HCT116 (cell line): Measurements from ENCODE around the gene FCER2. TPM values are rescaled to one million over a fixed set of nuclear protein-coding genes. Genes with fewer than 3 reads are reported as not detected.
A peak's percentile ranks its signal among the peaks of the same experiment; 100 is the strongest.

ENCODE experiments used
- ATAC-seq: fragments of 200-7000 bp; cut with Tn5 transposase; 2 replicates; pipeline ENCODE4 v1.9.1; 2020; ENCODE audit warnings: mild to moderate bottlenecking, moderate library complexity
- BruUV-seq: library from RNA; stranded (reverse); fragments of 400-500 nt; replicated peaks from 2 replicates; lab custom pipeline; 2021; lab: Mats Ljungman, UMichigan
- CTCF ChIA-PET: fragments of 300-600 bp; sonication (Branson Sonifier 250); formaldehyde crosslinking; loops from one replicate; lab custom pipeline; 2021; ENCODE audit warnings: antibody characterized with exemption; lab: Charles Lee
- POLR2A ChIA-PET: fragments of 300-600, 350-600 bp; sonication (Branson Sonifier 250); formaldehyde crosslinking; loops from one replicate; lab custom pipeline; 2021; ENCODE audit warnings: antibody characterized with exemption; lab: Charles Lee
- RAD21 ChIA-PET, 2 experiments: fragments of 300-600 bp; sonication (Branson Sonifier 250); formaldehyde crosslinking; loops; one replicate each; lab custom pipeline; 2023; ENCODE audit warnings: low total read pairs in 2 of 2; ENCODE audit not compliant: uncharacterized antibody in 2 of 2, unreplicated experiment in 2 of 2, low non-redundant PET in 1 of 2; lab: Charles Lee
- DNase-seq: peaks from one replicate; pipeline ENCODE4 v3.0.0-alpha.2; 2010; ENCODE audit warnings: low read depth, low spot score
- H2AFZ ChIP-seq: fragments of 200-600 bp; shearing (Covaris generic), sonication (generic); 2 replicates; pipeline ENCODE4 v1.6.1; 2017; ENCODE audit warnings: low read depth, mixed run types, mixed read lengths, antibody characterized with exemption, low read length; ENCODE audit not compliant: poor library complexity, severe bottlenecking
- H3K27ac ChIP-seq: 2 replicates; pipeline ENCODE4 v1.5.1; 2012; ENCODE audit warnings: low read depth, low read length
- H3K27me3 ChIP-seq: fragments of 200-600 bp; sonication (generic); 2 replicates; pipeline ENCODE4 v1.6.1; 2016; ENCODE audit warnings: mixed run types, low read length, mixed read lengths; ENCODE audit not compliant: insufficient read depth
- H3K36me3 ChIP-seq, 2 experiments: fragments of 200-500 bp in 1 of 2; fragments of 200-600 bp in 1 of 2; sonication (Bioruptor generic) in 1 of 2; sonication (generic) in 1 of 2; 2 replicates each; pipeline versions ENCODE4 v1.5.1 to v1.6.1; 2014 to 2016; ENCODE audit warnings: low read length in 2 of 2, inconsistent platforms in 1 of 2, mixed read lengths in 1 of 2, mixed run types in 1 of 2; ENCODE audit not compliant: insufficient read depth in 2 of 2, control insufficient read depth in 1 of 2
- H3K4me1 ChIP-seq, 2 experiments: fragments of 200-600 bp in 1 of 2; sonication (generic) in 1 of 2; 2 replicates each; pipeline versions ENCODE4 v1.5.1 to v1.6.1; 2012 to 2017; ENCODE audit warnings: low read length in 2 of 2, inconsistent platforms in 1 of 2, mild to moderate bottlenecking in 1 of 2, mixed read lengths in 1 of 2, mixed run types in 1 of 2, moderate library complexity in 1 of 2; ENCODE audit not compliant: insufficient read depth in 2 of 2, control insufficient read depth in 1 of 2
- H3K4me2 ChIP-seq: fragments of 200-600 bp; sonication (generic); 2 replicates; pipeline ENCODE4 v1.6.1; 2017; ENCODE audit warnings: mixed run types, low read length, mixed read lengths
- H3K4me3 ChIP-seq, 2 experiments: fragments of 200-600 bp in 1 of 2; sonication (generic) in 1 of 2; replicated peaks in 1 of 2; 2 replicates each; pipeline ENCODE4 v1.5.1; 2011 to 2016; ENCODE audit warnings: low read length in 2 of 2, control low read depth in 1 of 2, low read depth in 1 of 2, mild to moderate bottlenecking in 1 of 2, mixed read lengths in 1 of 2, mixed run types in 1 of 2
- H3K79me2 ChIP-seq: fragments of 200-600 bp; sonication (generic); 2 replicates; pipeline ENCODE4 v1.6.1; 2017; ENCODE audit warnings: mild to moderate bottlenecking, mixed run types, low read length, moderate library complexity, mixed read lengths; ENCODE audit not compliant: insufficient read depth
- H3K9ac ChIP-seq: fragments of 200-600 bp; sonication (generic); 2 replicates; pipeline ENCODE4 v1.6.1; 2016; ENCODE audit warnings: low read length, mixed read lengths
- H3K9me2 ChIP-seq: fragments of 200-600 bp; sonication (generic), shearing (Covaris generic); 2 replicates; pipeline ENCODE4 v1.6.1; 2017; ENCODE audit warnings: mixed run types, mild to moderate bottlenecking, moderate library complexity; ENCODE audit not compliant: insufficient read depth
- H3K9me3 ChIP-seq, 2 experiments: fragments of 200-500 bp in 1 of 2; fragments of 200-600 bp in 1 of 2; sonication (Bioruptor generic) in 1 of 2; sonication (generic) in 1 of 2; 2 replicates each; pipeline ENCODE4 v1.6.1; 2014 to 2017; ENCODE audit warnings: low read length in 2 of 2, mixed read lengths in 2 of 2, inconsistent platforms in 1 of 2, low read depth in 1 of 2, mild to moderate bottlenecking in 1 of 2, mixed run types in 1 of 2, moderate library complexity in 1 of 2; ENCODE audit not compliant: control insufficient read depth in 1 of 2, insufficient read depth in 1 of 2
- H4K20me1 ChIP-seq: fragments of 200-600 bp; sonication (generic), shearing (Covaris generic); 2 replicates; pipeline ENCODE4 v1.6.1; 2017; ENCODE audit warnings: mixed run types, mild to moderate bottlenecking, moderate library complexity; ENCODE audit not compliant: insufficient read depth
- CBX3 ChIP-seq: IDR thresholded peaks from 2 replicates; pipeline ENCODE4 v1.6.1; 2012; ENCODE audit warnings: low read depth
- CTCF ChIP-seq, 3 experiments: fragments of 200-600 bp in 1 of 3; sonication (generic) in 1 of 3; IDR thresholded peaks in 2 of 3; conservative IDR thresholded peaks in 1 of 3; 2 replicates each; pipeline ENCODE4 v1.5.1; 2012 to 2017; ENCODE audit warnings: low read depth in 2 of 3, low read length in 2 of 3, antibody characterized with exemption in 1 of 3, borderline replicate concordance in 1 of 3, control low read depth in 1 of 3, mild to moderate bottlenecking in 1 of 3, mixed read lengths in 1 of 3, mixed run types in 1 of 3, moderate library complexity in 1 of 3; ENCODE audit not compliant: insufficient read depth in 1 of 3
- EZH2 ChIP-seq: fragments of 200-600 bp; sonication (generic); IDR thresholded peaks from 2 replicates; pipeline ENCODE4 v1.6.1; 2017; ENCODE audit warnings: antibody characterized with exemption, mixed run types
- EZH2phosphoT487 ChIP-seq: fragments of 200-600 bp; IDR thresholded peaks from 2 replicates; pipeline ENCODE4 v1.6.1; 2018; ENCODE audit warnings: antibody characterized with exemption, borderline replicate concordance
- MAX ChIP-seq: IDR thresholded peaks from 2 replicates; pipeline ENCODE4 v1.6.1; 2012
- RAD21 ChIP-seq: IDR thresholded peaks from 2 replicates; pipeline ENCODE4 v1.6.1; 2012; ENCODE audit warnings: low read depth, mild to moderate bottlenecking
- TCF7L2 ChIP-seq: IDR thresholded peaks from 2 replicates; pipeline ENCODE4 v1.7.0; 2011; ENCODE audit warnings: borderline replicate concordance, inconsistent platforms; ENCODE audit not compliant: insufficient read depth, insufficient read length; ENCODE audit errors: extremely low read depth
- YY1 ChIP-seq: IDR thresholded peaks from 2 replicates; pipeline ENCODE4 v1.6.1; 2011; ENCODE audit warnings: low read length, low read depth, moderate library complexity, mild to moderate bottlenecking; ENCODE audit not compliant: insufficient replicate concordance; ENCODE audit errors: extremely low read depth
- intact Hi-C: fragments of 100-400 bp; cut with micrococcal nuclease; formaldehyde crosslinking; loops from 2 replicates; pipeline ENCODE4 v1.10.0; 2022
- total RNA-seq: library from RNA; stranded (reverse); gene quantifications from one replicate; pipeline ENCODE4 v1.2.1, GENCODE V29; 2021; ENCODE audit not compliant: unreplicated experiment

The FCER2 gene
- total RNA-seq, 1 experiment from 2014 or later: 0.20 TPM

- Histone ChIP-seq H3K9me2 (no peaks in the 10 kb centered on the region), H3K4me1 (peaks cover 3 to 26% of the 10 kb centered on the region in 2 experiments), H3K27ac (peak overlapping the region; percentile 96), H3K9me3 (no peaks in the 10 kb centered on the region), H3K27me3 (no peaks in the 10 kb centered on the region), H4K20me1 (no peaks in the 10 kb centered on the region), H3K36me3 (peaks cover 4 to 9% of the 10 kb centered on the region in 2 experiments; a peak in 3 of 4 replicates), H3K9ac (peak overlapping the region; percentile 90), H3K4me2 (peak overlapping the region; percentile 93)
- peak; percentile 72 for ATAC-seq
- CTCF ChIA-PET: interaction anchor here (0.5 to 2.0 kb wide), 30 partner anchors 11 to 582 kb away, joined by 3 to 56 read pairs (median 4); partner anchors contain the start of genes CAMSAP3, PET100, RETN and XAB2
- intact Hi-C loops: loop anchor here (10.0 kb wide), 1 partner anchor 327 kb away; no protein-coding TSS in a partner anchor
- BruUV-seq: no TSS peak
- peak; percentile 59 for DNase-seq
- TF ChIP-seq TCF7L2: peak; percentile 17
- peak; percentile 69 for TF ChIP-seq RAD21
- no peak for TF ChIP-seq CBX3
- peak; percentile 64 for TF ChIP-seq MAX
- no peak for TF ChIP-seq EZH2phosphoT487
- TF ChIP-seq YY1: peak; percentile 54
- TF ChIP-seq CTCF (IDR thresholded peaks at IDR 0.05 in 2 of 3, conservative IDR thresholded peaks at IDR 0.05 in 1 of 3; ENCODE audit: borderline replicate concordance in 1 of 3, insufficient read depth in 1 of 3, low read depth in 2 of 3, low read length in 2 of 3): peak; percentile 60 to 74 (median 61)
- TF ChIP-seq EZH2: no peak
- TF ChIP-seq, all 23 proteins: peak for 5
- H2AFZ ChIP-seq: no peak overlapping the region
- peak overlapping the region; percentile 95 for H3K4me3 ChIP-seq
- peaks cover 21% of the 10 kb centered on the region; the same call in 1 of the 2 replicates for H3K79me2 ChIP-seq
- ChIA-PET RAD21 (interaction anchor here (0.7 to 1.9 kb wide), 6 partner anchors 113 to 327 kb away, joined by 3 to 19 read pairs (median 6); no protein-coding TSS in a partner anchor), POLR2A (interaction anchor here (0.9 to 1.6 kb wide), 5 partner anchors 30 to 118 kb away, joined by 3 to 10 read pairs (median 3); no protein-coding TSS in a partner anchor)
These were observed 20.4 kb downstream of the FCER2 start for GRCh38 chr19:7681340-7682174.
